Ishikawa (cell line): ENCODE data around the gene NFE2L3.

Experiments
- CEBPB ChIP-seq: IDR thresholded peaks from 2 replicates; pipeline ENCODE4 v1.6.1; 2012
- CREB1 ChIP-seq: IDR thresholded peaks from 2 replicates; pipeline ENCODE4 v1.6.1; 2012; ENCODE audit warnings: low read depth
- EGR1 ChIP-seq: IDR thresholded peaks from 2 replicates; pipeline ENCODE4 v1.6.1; 2012
- EP300 ChIP-seq: IDR thresholded peaks from 2 replicates; pipeline ENCODE4 v1.6.1; 2012; ENCODE audit warnings: borderline replicate concordance
- FOXM1 ChIP-seq: IDR thresholded peaks from 2 replicates; pipeline ENCODE4 v1.6.1; 2012; ENCODE audit warnings: low read depth, borderline replicate concordance
- NFIC ChIP-seq: IDR thresholded peaks from 2 replicates; pipeline ENCODE4 v1.6.1; 2012
- RAD21 ChIP-seq: IDR thresholded peaks from 2 replicates; pipeline ENCODE4 v1.6.1; 2012; ENCODE audit warnings: low read depth
- TAF1 ChIP-seq: IDR thresholded peaks from 2 replicates; pipeline ENCODE4 v1.6.1; 2012; ENCODE audit warnings: low read depth, mild to moderate bottlenecking
- TCF12 ChIP-seq: IDR thresholded peaks from 2 replicates; pipeline ENCODE4 v1.6.1; 2012; ENCODE audit warnings: low read depth
- TEAD4 ChIP-seq: IDR thresholded peaks from 2 replicates; pipeline ENCODE4 v1.6.1; 2012
- YY1 ChIP-seq: IDR thresholded peaks from 2 replicates; pipeline ENCODE4 v1.6.1; 2012; ENCODE audit warnings: low read depth
- ZBTB7A ChIP-seq: IDR thresholded peaks from 2 replicates; pipeline ENCODE4 v1.6.1; 2012; ENCODE audit warnings: low read depth
- TF ChIP-seq, protein P1 (sequence below): IDR thresholded peaks from 2 replicates; pipeline ENCODE4 v1.6.1; 2012; ENCODE audit warnings: low read depth, mild to moderate bottlenecking
- TF ChIP-seq, protein P2 (sequence below): IDR thresholded peaks from 2 replicates; pipeline ENCODE4 v1.6.1; 2012
- TF ChIP-seq, protein P3 (sequence below): IDR thresholded peaks from 2 replicates; pipeline ENCODE4 v1.6.1; 2012

Gene NFE2L3

DNA sequence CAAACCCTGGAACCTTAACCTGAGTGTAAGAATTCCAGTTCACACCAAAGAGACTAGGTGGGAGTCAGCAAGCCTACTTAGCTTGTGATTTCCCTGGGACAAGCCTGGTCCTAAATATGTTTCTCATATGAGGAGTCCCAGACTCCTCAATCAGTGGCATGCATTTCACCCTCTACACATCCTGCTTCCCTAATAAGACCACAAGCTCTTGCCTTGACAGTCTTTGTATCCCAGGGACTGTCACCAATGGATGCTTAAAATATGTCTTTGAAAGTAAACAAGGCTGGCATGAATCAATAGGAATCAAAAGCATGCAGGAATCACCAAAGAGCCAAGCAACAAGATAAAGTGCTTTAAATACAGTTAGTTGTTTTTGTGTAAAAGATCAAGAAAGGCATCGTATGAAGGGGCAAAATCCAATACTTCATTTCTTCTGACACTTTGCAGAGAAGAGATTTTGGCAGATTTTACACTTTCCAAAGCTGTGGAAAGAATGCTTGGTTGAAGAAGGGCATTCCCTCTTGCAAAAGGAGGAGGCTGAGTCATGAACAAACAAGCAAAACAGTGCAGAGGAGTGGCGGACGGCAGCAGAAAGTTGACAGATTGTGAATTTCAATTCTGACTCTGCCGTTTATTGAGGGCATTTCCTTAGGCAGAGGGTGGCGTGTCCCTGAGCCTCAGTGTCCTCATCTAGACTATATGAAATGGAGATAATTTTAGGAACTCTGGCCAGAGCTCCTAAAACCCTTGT is 8.5 kb upstream of the NFE2L3 start:
- TF ChIP-seq, protein P1, sequence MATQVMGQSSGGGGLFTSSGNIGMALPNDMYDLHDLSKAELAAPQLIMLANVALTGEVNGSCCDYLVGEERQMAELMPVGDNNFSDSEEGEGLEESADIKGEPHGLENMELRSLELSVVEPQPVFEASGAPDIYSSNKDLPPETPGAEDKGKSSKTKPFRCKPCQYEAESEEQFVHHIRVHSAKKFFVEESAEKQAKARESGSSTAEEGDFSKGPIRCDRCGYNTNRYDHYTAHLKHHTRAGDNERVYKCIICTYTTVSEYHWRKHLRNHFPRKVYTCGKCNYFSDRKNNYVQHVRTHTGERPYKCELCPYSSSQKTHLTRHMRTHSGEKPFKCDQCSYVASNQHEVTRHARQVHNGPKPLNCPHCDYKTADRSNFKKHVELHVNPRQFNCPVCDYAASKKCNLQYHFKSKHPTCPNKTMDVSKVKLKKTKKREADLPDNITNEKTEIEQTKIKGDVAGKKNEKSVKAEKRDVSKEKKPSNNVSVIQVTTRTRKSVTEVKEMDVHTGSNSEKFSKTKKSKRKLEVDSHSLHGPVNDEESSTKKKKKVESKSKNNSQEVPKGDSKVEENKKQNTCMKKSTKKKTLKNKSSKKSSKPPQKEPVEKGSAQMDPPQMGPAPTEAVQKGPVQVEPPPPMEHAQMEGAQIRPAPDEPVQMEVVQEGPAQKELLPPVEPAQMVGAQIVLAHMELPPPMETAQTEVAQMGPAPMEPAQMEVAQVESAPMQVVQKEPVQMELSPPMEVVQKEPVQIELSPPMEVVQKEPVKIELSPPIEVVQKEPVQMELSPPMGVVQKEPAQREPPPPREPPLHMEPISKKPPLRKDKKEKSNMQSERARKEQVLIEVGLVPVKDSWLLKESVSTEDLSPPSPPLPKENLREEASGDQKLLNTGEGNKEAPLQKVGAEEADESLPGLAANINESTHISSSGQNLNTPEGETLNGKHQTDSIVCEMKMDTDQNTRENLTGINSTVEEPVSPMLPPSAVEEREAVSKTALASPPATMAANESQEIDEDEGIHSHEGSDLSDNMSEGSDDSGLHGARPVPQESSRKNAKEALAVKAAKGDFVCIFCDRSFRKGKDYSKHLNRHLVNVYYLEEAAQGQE = no peak
- TF ChIP-seq EGR1 (no peak), TAF1 (no peak), RAD21 (no peak), FOXM1 (no peak), EP300 (no peak), TEAD4 (no peak), ZBTB7A (no peak), CREB1 (no peak), YY1 (no peak), CEBPB (no peak), NFIC (no peak), TCF12 (no peak)
- TF ChIP-seq, protein P2, sequence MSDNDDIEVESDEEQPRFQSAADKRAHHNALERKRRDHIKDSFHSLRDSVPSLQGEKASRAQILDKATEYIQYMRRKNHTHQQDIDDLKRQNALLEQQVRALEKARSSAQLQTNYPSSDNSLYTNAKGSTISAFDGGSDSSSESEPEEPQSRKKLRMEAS = no peak
- TF ChIP-seq, protein P3, sequence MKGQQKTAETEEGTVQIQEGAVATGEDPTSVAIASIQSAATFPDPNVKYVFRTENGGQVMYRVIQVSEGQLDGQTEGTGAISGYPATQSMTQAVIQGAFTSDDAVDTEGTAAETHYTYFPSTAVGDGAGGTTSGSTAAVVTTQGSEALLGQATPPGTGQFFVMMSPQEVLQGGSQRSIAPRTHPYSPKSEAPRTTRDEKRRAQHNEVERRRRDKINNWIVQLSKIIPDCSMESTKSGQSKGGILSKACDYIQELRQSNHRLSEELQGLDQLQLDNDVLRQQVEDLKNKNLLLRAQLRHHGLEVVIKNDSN = no peak

DNA sequence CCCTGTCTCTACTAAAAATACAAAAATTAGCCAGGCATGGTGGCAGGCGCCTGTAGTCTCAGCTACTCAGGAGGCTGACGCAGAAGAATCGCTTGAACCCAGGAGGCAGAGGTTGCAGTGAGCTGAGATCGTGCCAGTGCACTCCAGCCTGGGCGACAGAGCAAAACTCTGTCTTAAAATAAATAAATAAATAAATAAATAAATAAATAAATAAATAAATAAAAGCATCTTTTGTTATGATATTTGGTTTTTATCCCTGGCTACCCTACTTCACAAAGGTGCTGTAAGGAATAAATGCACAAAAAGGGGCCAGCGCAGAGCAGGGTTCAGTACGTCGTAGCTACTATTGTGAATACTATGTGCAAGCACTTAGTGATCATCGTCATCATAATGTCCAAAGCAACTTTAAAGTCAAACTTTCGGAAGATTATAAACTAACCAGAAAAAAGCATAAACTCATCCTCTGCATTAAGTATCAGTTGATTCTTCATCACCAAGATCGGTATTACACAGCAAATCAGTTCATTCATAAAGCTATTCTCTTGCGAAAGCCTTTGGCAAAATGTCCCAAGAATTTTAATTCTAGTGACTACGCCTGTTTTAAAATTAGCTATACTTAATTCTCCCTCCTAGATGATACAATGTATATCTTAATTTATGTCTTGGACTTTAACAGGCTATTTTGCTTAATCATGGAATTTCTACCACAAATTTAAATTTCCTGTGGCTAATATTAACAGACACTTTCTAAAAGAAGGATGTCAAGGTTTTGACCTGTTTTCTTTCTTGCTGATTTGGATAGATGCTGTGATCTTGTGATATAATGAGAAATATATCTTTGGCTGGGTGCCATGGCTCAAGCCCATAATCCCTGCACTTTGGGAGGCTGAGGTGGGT is 7.6 kb upstream of the NFE2L3 start:
- TF ChIP-seq RAD21 = no peak
- TF ChIP-seq TEAD4 = no peak
- TF ChIP-seq CEBPB = no peak
- TF ChIP-seq, protein P3 = no peak
- TF ChIP-seq EGR1 = no peak
- no peak for TF ChIP-seq EP300
- TF ChIP-seq TAF1 = no peak
- TF ChIP-seq CREB1 = no peak
- no peak for TF ChIP-seq ZBTB7A
- TF ChIP-seq, protein P2 = no peak
- TF ChIP-seq YY1 = no peak
- TF ChIP-seq FOXM1 = no peak
- TF ChIP-seq, protein P1 = no peak
- TF ChIP-seq TCF12 = no peak
- no peak for TF ChIP-seq NFIC

DNA sequence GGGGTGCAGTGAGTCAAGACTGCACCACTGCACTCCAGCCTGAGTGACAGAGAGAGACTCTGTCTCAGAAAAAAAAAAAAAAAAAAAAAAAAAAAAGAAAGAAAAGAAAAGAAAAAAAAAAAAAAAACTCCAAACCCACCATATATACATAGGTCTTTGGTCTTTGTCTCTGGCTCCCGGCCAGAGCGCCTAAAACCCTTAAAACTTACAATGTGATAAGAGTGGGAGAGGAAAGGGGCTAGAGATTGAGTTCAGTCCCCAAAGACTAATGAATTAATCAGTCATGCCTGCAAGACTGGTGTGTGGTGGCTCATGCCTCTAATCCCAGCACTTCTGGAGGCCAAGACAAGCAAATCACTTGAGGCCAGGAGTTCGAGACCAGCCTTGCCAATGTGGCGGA is 6.8 kb upstream of the NFE2L3 start:
- no peak for TF ChIP-seq TAF1
- no peak for TF ChIP-seq NFIC
- no peak for TF ChIP-seq EP300
- TF ChIP-seq, protein P3 = no peak
- no peak for TF ChIP-seq TCF12
- TF ChIP-seq, protein P2 = no peak
- TF ChIP-seq EGR1 = no peak
- TF ChIP-seq CEBPB = no peak
- no peak for TF ChIP-seq YY1
- no peak for TF ChIP-seq TEAD4
- TF ChIP-seq CREB1 = no peak
- no peak for TF ChIP-seq FOXM1
- no peak for TF ChIP-seq RAD21
- no peak for TF ChIP-seq ZBTB7A

DNA sequence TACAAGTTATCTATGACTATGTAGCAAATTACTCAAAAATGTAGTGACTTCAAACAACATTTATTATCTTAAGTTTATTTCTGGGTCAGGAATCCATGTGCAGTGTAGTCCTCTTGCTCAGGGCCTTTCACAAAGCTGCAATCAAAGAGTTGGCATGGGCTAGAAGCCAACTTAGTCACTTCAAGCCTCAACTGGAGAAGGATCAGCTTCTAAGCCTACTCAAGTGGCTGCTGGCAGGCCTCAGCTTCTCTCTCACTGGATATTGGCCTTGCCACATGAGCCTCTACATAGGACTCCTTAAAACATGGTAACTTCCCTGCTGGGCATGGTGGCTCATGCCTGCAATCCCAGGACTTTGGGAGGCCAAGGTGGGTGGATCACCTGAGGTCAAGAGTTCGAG is 5.0 kb upstream of the NFE2L3 start:
- TF ChIP-seq ZBTB7A (no peak), NFIC (no peak), RAD21 (no peak), TEAD4 (no peak), EP300 (no peak), YY1 (no peak), EGR1 (no peak), FOXM1 (no peak), TCF12 (no peak)
- TF ChIP-seq, protein P2 = no peak
